Measurements from ENCODE around the gene PILRA. TPM values are rescaled to one million over a fixed set of nuclear protein-coding genes. Genes with fewer than 3 reads are reported as not detected.
"Not testable (repeated sequence)": the region's sequence is repeated elsewhere in the genome, so short reads cannot be mapped to it uniquely, and the experiment has no call there.

The PILRA gene
- total RNA-seq, 1 donor from 2014 or later, result 6.7 TPM

- no peak overlapping the region for H3K4me3 Mint-ChIP-seq
- no peak for DNase-seq (ENCODE audit: low spot score in 2 of 2, unreplicated experiment in 2 of 2)
- no peaks in the 10 kb centered on the region for H3K4me1 Mint-ChIP-seq
- H3K27ac Mint-ChIP-seq, result peak overlapping the region; percentile 39
- H3K9me3 Mint-ChIP-seq, result no peaks in the 10 kb centered on the region
- TF ChIP-seq, protein P1, sequence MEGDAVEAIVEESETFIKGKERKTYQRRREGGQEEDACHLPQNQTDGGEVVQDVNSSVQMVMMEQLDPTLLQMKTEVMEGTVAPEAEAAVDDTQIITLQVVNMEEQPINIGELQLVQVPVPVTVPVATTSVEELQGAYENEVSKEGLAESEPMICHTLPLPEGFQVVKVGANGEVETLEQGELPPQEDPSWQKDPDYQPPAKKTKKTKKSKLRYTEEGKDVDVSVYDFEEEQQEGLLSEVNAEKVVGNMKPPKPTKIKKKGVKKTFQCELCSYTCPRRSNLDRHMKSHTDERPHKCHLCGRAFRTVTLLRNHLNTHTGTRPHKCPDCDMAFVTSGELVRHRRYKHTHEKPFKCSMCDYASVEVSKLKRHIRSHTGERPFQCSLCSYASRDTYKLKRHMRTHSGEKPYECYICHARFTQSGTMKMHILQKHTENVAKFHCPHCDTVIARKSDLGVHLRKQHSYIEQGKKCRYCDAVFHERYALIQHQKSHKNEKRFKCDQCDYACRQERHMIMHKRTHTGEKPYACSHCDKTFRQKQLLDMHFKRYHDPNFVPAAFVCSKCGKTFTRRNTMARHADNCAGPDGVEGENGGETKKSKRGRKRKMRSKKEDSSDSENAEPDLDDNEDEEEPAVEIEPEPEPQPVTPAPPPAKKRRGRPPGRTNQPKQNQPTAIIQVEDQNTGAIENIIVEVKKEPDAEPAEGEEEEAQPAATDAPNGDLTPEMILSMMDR (IDR thresholded peaks at IDR 0.05; ENCODE audit: unreplicated experiment), result no peak
- H3K27me3 Mint-ChIP-seq (ENCODE audit: low read depth), result no peaks in the 10 kb centered on the region
- no peaks in the 10 kb centered on the region for H3K36me3 Mint-ChIP-seq
Measured at GRCh38 chr7:100441641-100442535, 68.6 kb downstream of the PILRA start.

- H3K36me3 Mint-ChIP-seq, result no peaks in the 10 kb centered on the region
- no peaks in the 10 kb centered on the region for H3K4me1 Mint-ChIP-seq
- H3K4me3 Mint-ChIP-seq, result no peak overlapping the region
- no peaks in the 10 kb centered on the region for H3K9me3 Mint-ChIP-seq
- no peak for DNase-seq (ENCODE audit: low spot score in 2 of 2, unreplicated experiment in 2 of 2)
- H3K27ac Mint-ChIP-seq, result no peak overlapping the region
- no peaks in the 10 kb centered on the region for H3K27me3 Mint-ChIP-seq (ENCODE audit: low read depth)
- TF ChIP-seq, protein P1 (IDR thresholded peaks at IDR 0.05; ENCODE audit: unreplicated experiment), result no peak
Measured at GRCh38 chr7:100443096-100443840, 70.0 kb downstream of the PILRA start.

DNA sequence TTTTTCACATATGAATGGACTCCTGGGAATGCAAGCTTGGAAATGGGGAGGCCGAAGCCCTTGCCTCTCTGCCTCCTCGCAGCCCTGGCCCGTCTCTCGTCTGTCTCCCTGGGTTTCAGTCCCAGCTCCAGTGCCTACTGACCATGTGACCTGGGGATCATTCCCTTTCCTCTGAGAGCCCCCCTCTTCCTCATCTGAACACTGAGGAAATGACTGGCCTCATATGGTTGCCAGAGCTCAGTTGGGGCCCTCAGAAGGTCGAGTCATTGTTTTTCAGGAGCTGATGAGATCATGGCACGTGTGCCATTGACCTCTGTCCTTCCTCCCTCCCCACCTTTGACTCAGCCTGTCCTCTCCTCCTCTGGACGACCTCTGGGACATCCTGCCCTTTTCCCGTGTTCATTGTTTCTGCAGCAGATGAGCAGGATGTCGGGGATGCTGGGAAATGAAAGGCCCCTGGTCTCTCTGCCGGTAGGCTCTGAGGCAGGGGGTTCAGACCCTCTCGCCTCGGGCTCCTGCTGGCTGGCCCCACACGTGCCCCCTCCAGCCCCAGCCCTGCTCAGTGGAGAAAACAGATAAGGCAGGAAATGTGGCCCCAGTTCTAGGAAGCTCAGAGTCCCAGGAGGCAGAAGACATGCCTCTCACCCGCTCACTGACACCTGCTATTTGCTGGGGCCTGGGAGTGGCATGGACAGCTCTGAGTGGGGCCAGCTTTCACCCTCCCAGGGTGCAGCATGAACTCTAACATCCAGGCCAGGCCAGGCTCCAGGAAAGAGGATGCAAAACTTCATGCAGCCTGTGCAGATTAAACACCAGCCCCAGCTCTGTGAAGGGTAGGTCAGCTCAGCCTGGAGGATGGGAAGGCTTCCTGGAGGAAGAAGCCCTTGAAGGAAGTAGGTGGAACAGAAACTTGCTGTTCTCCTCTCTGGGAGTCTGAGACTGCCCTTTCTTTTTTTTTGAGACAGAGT, 71.3 kb downstream of the PILRA start:
- H3K4me1 Mint-ChIP-seq, result no peaks in the 10 kb centered on the region
- no peak overlapping the region for H3K27ac Mint-ChIP-seq
- TF ChIP-seq, protein P1 (IDR thresholded peaks at IDR 0.05; ENCODE audit: unreplicated experiment), result no peak
- no peaks in the 10 kb centered on the region for H3K9me3 Mint-ChIP-seq
- no peaks in the 10 kb centered on the region for H3K36me3 Mint-ChIP-seq
- no peak for DNase-seq (ENCODE audit: low spot score in 2 of 2, unreplicated experiment in 2 of 2)
- H3K27me3 Mint-ChIP-seq (ENCODE audit: low read depth), result no peaks in the 10 kb centered on the region
- no peak overlapping the region for H3K4me3 Mint-ChIP-seq

- Mint-ChIP-seq H3K4me1 (no peaks in the 10 kb centered on the region), H3K36me3 (no peaks in the 10 kb centered on the region), H3K4me3 (no peak overlapping the region), H3K27ac (peak overlapping the region; percentile 39), H3K27me3 (ENCODE audit: low read depth) (no peaks in the 10 kb centered on the region), H3K9me3 (no peaks in the 10 kb centered on the region)
- no peak for DNase-seq (ENCODE audit: low spot score in 2 of 2, unreplicated experiment in 2 of 2)
- TF ChIP-seq, protein P1 (IDR thresholded peaks at IDR 0.05; ENCODE audit: unreplicated experiment), result no peak
Measured at GRCh38 chr7:100446040-100446439, 72.8 kb downstream of the PILRA start.

GRCh38 chr7:100447363-100447762, 74.1 kb downstream of the PILRA start:
- not testable (repeated sequence) for H3K9me3 Mint-ChIP-seq; H3K4me1 Mint-ChIP-seq; H3K4me3 Mint-ChIP-seq; H3K27ac Mint-ChIP-seq; H3K27me3 Mint-ChIP-seq (ENCODE audit: low read depth); DNase-seq (ENCODE audit: low spot score in 2 of 2, unreplicated experiment in 2 of 2); H3K36me3 Mint-ChIP-seq
